Neuronal stem cell (in vitro differentiated cells): ENCODE results near the gene ITGB5.

Experiments used
- DNase-seq: peaks from one replicate; pipeline ENCODE4 v3.0.0-alpha.2; 2013; ENCODE audit warnings: low spot score
- H2AFZ ChIP-seq: one replicate; pipeline ENCODE4 v1.6.1; 2013; ENCODE audit warnings: mild to moderate bottlenecking, low read length, inconsistent platforms
- H2AK5ac ChIP-seq: 2 replicates; pipeline ENCODE4 v1.6.1; 2013; ENCODE audit warnings: low read depth, mild to moderate bottlenecking, inconsistent platforms, low read length, moderate library complexity, mixed read lengths
- H2BK120ac ChIP-seq: 2 replicates; pipeline ENCODE4 v1.6.1; 2013; ENCODE audit warnings: low read depth, mild to moderate bottlenecking, inconsistent platforms, low read length, moderate library complexity, mixed read lengths
- H2BK12ac ChIP-seq: one replicate; pipeline ENCODE4 v1.6.1; 2013; ENCODE audit warnings: low read length, inconsistent platforms
- H2BK15ac ChIP-seq: 2 replicates; pipeline ENCODE4 v1.6.1; 2013; ENCODE audit warnings: mild to moderate bottlenecking, low read length, inconsistent platforms, mixed read lengths
- H2BK5ac ChIP-seq: one replicate; pipeline ENCODE4 v1.6.1; 2013; ENCODE audit warnings: inconsistent platforms, mild to moderate bottlenecking, low read length, moderate library complexity
- H3K14ac ChIP-seq: one replicate; pipeline ENCODE4 v1.6.1; 2013; ENCODE audit warnings: low read length, inconsistent platforms
- H3K18ac ChIP-seq: 2 replicates; pipeline ENCODE4 v1.6.1; 2013; ENCODE audit warnings: low read length, inconsistent platforms
- H3K23ac ChIP-seq: 2 replicates; pipeline ENCODE4 v1.6.1; 2013; ENCODE audit warnings: low read depth, mild to moderate bottlenecking, mixed read lengths, low read length, inconsistent platforms; ENCODE audit not compliant: poor library complexity
- H3K27ac ChIP-seq: replicated peaks from 3 replicates; pipeline ENCODE4 v1.5.1; 2013; ENCODE audit warnings: low read length, inconsistent platforms
- H3K27me3 ChIP-seq, 3 experiments: 2 replicates each; pipeline ENCODE4 v1.6.1; 2013; ENCODE audit warnings: low read length in 3 of 3, mild to moderate bottlenecking in 2 of 3, inconsistent platforms in 1 of 3, low read depth in 1 of 3, mixed read lengths in 1 of 3, moderate library complexity in 1 of 3; ENCODE audit not compliant: control insufficient read depth in 3 of 3, insufficient read depth in 3 of 3
- H3K36me3 ChIP-seq, 2 donors: replicated peaks in 1 of 2; 2 replicates each; pipeline ENCODE4 v1.6.1; 2013; ENCODE audit warnings: low read length in 2 of 2; ENCODE audit not compliant: control insufficient read depth in 2 of 2, insufficient read depth in 2 of 2
- H3K4ac ChIP-seq: 2 replicates; pipeline ENCODE4 v1.6.1; 2013; ENCODE audit warnings: inconsistent platforms, mild to moderate bottlenecking, low read length, moderate library complexity
- H3K4me1 ChIP-seq, 2 donors: 1 replicate in 1 of 2; 2 replicates in 1 of 2; pipeline ENCODE4 v1.6.1; 2013; ENCODE audit warnings: low read length in 2 of 2, low read depth in 1 of 2; ENCODE audit not compliant: control insufficient read depth in 2 of 2, insufficient read depth in 1 of 2
- H3K4me2 ChIP-seq: one replicate; pipeline ENCODE4 v1.6.1; 2013; ENCODE audit warnings: mild to moderate bottlenecking, low read length, inconsistent platforms; ENCODE audit not compliant: insufficient read depth, poor library complexity, severe bottlenecking
- H3K4me3 ChIP-seq, 2 donors: 2 replicates each; pipeline ENCODE4 v1.5.1; 2013; ENCODE audit warnings: low read length in 2 of 2, mild to moderate bottlenecking in 2 of 2, inconsistent platforms in 1 of 2, moderate library complexity in 1 of 2
- H3K79me1 ChIP-seq: one replicate; pipeline ENCODE4 v1.6.1; 2013; ENCODE audit warnings: low read depth, mild to moderate bottlenecking, inconsistent platforms, low read length, moderate library complexity
- H3K9ac ChIP-seq: one replicate; pipeline ENCODE4 v1.6.1; 2013; ENCODE audit warnings: mild to moderate bottlenecking, low read depth, low read length, inconsistent platforms; ENCODE audit not compliant: poor library complexity
- H3K9me3 ChIP-seq, 2 donors: replicated peaks in 1 of 2; 2 replicates each; pipeline versions ENCODE3 to v1.6.1; 2013; ENCODE audit warnings: low read length in 2 of 2, mild to moderate bottlenecking in 2 of 2, inconsistent platforms in 1 of 2, low read depth in 1 of 2, mixed read lengths in 1 of 2, moderate library complexity in 1 of 2; ENCODE audit not compliant: control insufficient read depth in 2 of 2, insufficient read depth in 1 of 2
- H4K8ac ChIP-seq: one replicate; pipeline ENCODE4 v1.6.1; 2013; ENCODE audit warnings: low read depth, mild to moderate bottlenecking, inconsistent platforms, low read length, moderate library complexity
- H4K91ac ChIP-seq: one replicate; pipeline ENCODE4 v1.6.1; 2013; ENCODE audit warnings: low read length, low read depth, mild to moderate bottlenecking, inconsistent platforms; ENCODE audit not compliant: poor library complexity
- WGBS, 2 donors: extraction: QIAGEN DNeasy Blood & Tissue Kit; methylation state at CpG; one replicate each; pipeline ENCODE4 v1.1.7; 2013; ENCODE audit warnings: missing lambda C conversion rate in 2 of 2, mixed read lengths in 1 of 2; ENCODE audit not compliant: insufficient read length in 2 of 2, insufficient replicate concordance in 1 of 2; ENCODE audit errors: extremely low coverage in 2 of 2; 5-methylcytosine and 5-hydroxymethylcytosine counted together

Gene ITGB5

GRCh38 chr3:124787476-124788195 lies 99.5 kb downstream of the ITGB5 start:
- H3K23ac ChIP-seq, result no peak overlapping the region
- no peak overlapping the region for H2AK5ac ChIP-seq
- no peak overlapping the region for H3K27ac ChIP-seq
- no peak overlapping the region for H2BK5ac ChIP-seq
- H3K18ac ChIP-seq, result no peak overlapping the region
- H3K79me1 ChIP-seq, result no peaks in the 10 kb centered on the region
- no peak overlapping the region for H3K4ac ChIP-seq
- no CpG with 5 or more reads among the region's 3 CpGs for WGBS, 2 donors
- no peak overlapping the region for H3K4me2 ChIP-seq
- H2BK120ac ChIP-seq, result no peak overlapping the region
- H3K14ac ChIP-seq, result no peak overlapping the region
- no peaks in the 10 kb centered on the region for H3K27me3 ChIP-seq
- H3K4me3 ChIP-seq, result no peak overlapping the region
- H2AFZ ChIP-seq, result no peak overlapping the region
- H3K36me3 ChIP-seq, result peaks cover 0 to 10% of the 10 kb centered on the region in 2 donors
- H3K9me3 ChIP-seq, result no peaks in the 10 kb centered on the region
- no peak overlapping the region for H2BK12ac ChIP-seq
- H3K4me1 ChIP-seq, result peaks cover 5 to 7% of the 10 kb centered on the region in 2 donors
- no peak overlapping the region for H2BK15ac ChIP-seq
- no peak overlapping the region for H3K9ac ChIP-seq
- no peak for DNase-seq
- no peak overlapping the region for H4K91ac ChIP-seq
- H4K8ac ChIP-seq, result no peak overlapping the region

GRCh38 chr3:124786511-124787241 lies 100.5 kb downstream of the ITGB5 start:
- Histone ChIP-seq H3K4me3 (no peak overlapping the region), H3K4ac (no peak overlapping the region), H2BK5ac (no peak overlapping the region), H3K9ac (no peak overlapping the region), H4K91ac (no peak overlapping the region), H3K36me3 (peaks cover 0 to 10% of the 10 kb centered on the region in 2 donors), H3K18ac (no peak overlapping the region), H3K27me3 (no peaks in the 10 kb centered on the region), H2BK15ac (no peak overlapping the region), H3K4me2 (no peak overlapping the region), H2BK12ac (no peak overlapping the region), H3K27ac (no peak overlapping the region), H4K8ac (no peak overlapping the region), H2BK120ac (no peak overlapping the region), H2AFZ (peak overlapping the region; percentile 30), H2AK5ac (no peak overlapping the region), H3K14ac (no peak overlapping the region), H3K79me1 (no peaks in the 10 kb centered on the region), H3K4me1 (peaks cover 5 to 7% of the 10 kb centered on the region in 2 donors), H3K23ac (no peak overlapping the region), H3K9me3 (no peaks in the 10 kb centered on the region)
- WGBS, 2 donors, result no CpG with 5 or more reads among the region's 6 CpGs
- no peak for DNase-seq

GRCh38 chr3:124785973-124786372 lies 101.2 kb downstream of the ITGB5 start:
- no peak for DNase-seq
- H3K79me1 ChIP-seq, result no peaks in the 10 kb centered on the region
- H3K4me1 ChIP-seq, result peaks cover 4 to 9% of the 10 kb centered on the region in 2 donors
- no peak overlapping the region for H2BK120ac ChIP-seq
- no peak overlapping the region for H2AFZ ChIP-seq
- H2BK12ac ChIP-seq, result no peak overlapping the region
- no peak overlapping the region for H3K4ac ChIP-seq
- WGBS, 2 donors, result no CpG with 5 or more reads among the region's 3 CpGs
- no peak overlapping the region for H2AK5ac ChIP-seq
- H3K27me3 ChIP-seq, result no peaks in the 10 kb centered on the region
- no peak overlapping the region for H3K18ac ChIP-seq
- no peak overlapping the region for H3K23ac ChIP-seq
- H3K9me3 ChIP-seq, result no peaks in the 10 kb centered on the region
- H3K14ac ChIP-seq, result no peak overlapping the region
- H3K9ac ChIP-seq, result no peak overlapping the region
- no peak overlapping the region for H3K27ac ChIP-seq
- peaks cover 0 to 8% of the 10 kb centered on the region in 2 donors for H3K36me3 ChIP-seq
- no peak overlapping the region for H3K4me2 ChIP-seq
- H3K4me3 ChIP-seq, result no peak overlapping the region
- no peak overlapping the region for H2BK15ac ChIP-seq
- H4K91ac ChIP-seq, result no peak overlapping the region
- H4K8ac ChIP-seq, result no peak overlapping the region
- H2BK5ac ChIP-seq, result no peak overlapping the region

GRCh38 chr3:124784686-124785382 lies 102.3 kb downstream of the ITGB5 start:
- Histone ChIP-seq H3K9ac (no peak overlapping the region), H2BK12ac (no peak overlapping the region), H2BK120ac (no peak overlapping the region), H2BK15ac (no peak overlapping the region), H3K27me3 (no peaks in the 10 kb centered on the region), H3K9me3 (no peaks in the 10 kb centered on the region), H3K4ac (no peak overlapping the region), H3K23ac (no peak overlapping the region), H3K18ac (peak overlapping the region; percentile 49), H3K14ac (no peak overlapping the region), H3K27ac (no peak overlapping the region), H2AK5ac (no peak overlapping the region), H4K91ac (no peak overlapping the region), H3K79me1 (no peaks in the 10 kb centered on the region), H4K8ac (no peak overlapping the region), H2AFZ (no peak overlapping the region), H2BK5ac (no peak overlapping the region), H3K4me3 (no peak overlapping the region), H3K4me1 (peaks cover 14 to 16% of the 10 kb centered on the region in 2 donors), H3K4me2 (no peak overlapping the region), H3K36me3 (peaks cover 0 to 8% of the 10 kb centered on the region in 2 donors)
- WGBS, 2 donors, result no CpG with 5 or more reads among the region's 17 CpGs
- DNase-seq, result no peak
